Heart right ventricle (tissue), 16 donors: ENCODE results near the gene CELF4. TPM values are rescaled to one million over a fixed set of nuclear protein-coding genes. Genes with fewer than 3 reads are reported as not detected.
A peak's percentile ranks its signal among the peaks of the same experiment; 100 is the strongest.

Source experiments
- ATAC-seq, 8 donors: fragments of 200-7000 bp; cut with Tn5 transposase; one replicate each; pipeline ENCODE4 v1.9.1; 2020; ENCODE audit warnings: mild to moderate bottlenecking in 8 of 8, moderate library complexity in 8 of 8, moderate number of reproducible peaks in 1 of 8
- DNase-seq, 2 donors: peaks; one replicate each; pipeline ENCODE4 v3.0.0-alpha.2; 2020
- H3K27ac ChIP-seq, 10 donors: fragments of 200-600 bp; sonication (generic) in 2 of 10; one replicate each; pipeline versions ENCODE4 v1.5.0 to v1.8.0; 2020 to 2022; ENCODE audit warnings: mild to moderate bottlenecking in 3 of 10
- H3K27me3 ChIP-seq, 7 donors: fragments of 200-600 bp; one replicate each; pipeline ENCODE4 v1.8.0; 2021 to 2022; ENCODE audit warnings: mild to moderate bottlenecking in 2 of 7
- H3K36me3 ChIP-seq, 9 donors: fragments of 200-600 bp; sonication (generic) in 1 of 9; one replicate each; pipeline versions ENCODE4 v1.5.0 to v1.8.0; 2020 to 2022; ENCODE audit warnings: mild to moderate bottlenecking in 2 of 9
- H3K4me1 ChIP-seq, 9 donors: fragments of 200-600 bp; sonication (generic) in 1 of 9; one replicate each; pipeline versions ENCODE4 v1.5.0 to v1.8.0; 2020 to 2022; ENCODE audit warnings: mild to moderate bottlenecking in 4 of 9
- H3K4me3 ChIP-seq, 10 donors: fragments of 200-600 bp; sonication (generic) in 2 of 10; one replicate each; pipeline versions ENCODE4 v1.5.0 to v1.8.0; 2020 to 2022; ENCODE audit warnings: mild to moderate bottlenecking in 7 of 10, moderate library complexity in 2 of 10
- H3K9me3 ChIP-seq, 11 donors: fragments of 200-600 bp in 10 of 11; sonication (generic) in 2 of 11; one replicate each; pipeline versions ENCODE4 v1.5.0 to v1.8.0; 2013 to 2022; ENCODE audit warnings: mild to moderate bottlenecking in 2 of 11, control low read depth in 1 of 11, moderate library complexity in 1 of 11
- CTCF ChIP-seq, 9 donors: fragments of 200-600 bp; sonication (generic) in 2 of 9; IDR thresholded peaks; one replicate each; pipeline versions ENCODE4 v1.5.0 to v1.8.0; 2021 to 2022; ENCODE audit warnings: antibody characterized with exemption in 9 of 9, mild to moderate bottlenecking in 5 of 9, moderate library complexity in 1 of 9
- WGBS, 2 donors: extraction: QIAGEN DNeasy Blood & Tissue Kit; methylation state at CpG; one replicate each; pipeline ENCODE4 v1.1.7; 2013; ENCODE audit warnings: inconsistent platforms in 1 of 2; 5-methylcytosine and 5-hydroxymethylcytosine counted together
- intact Hi-C, 10 donors: fragments of 100-400 bp; cut with DNase I; formaldehyde crosslinking; loops; one replicate each; pipeline versions ENCODE4 v1.11.1 to v1.14.2; 2022
- polyA plus RNA-seq, 2 donors: library from polyadenylated mRNA; stranded (reverse); fragments of 200-250 nt; gene quantifications; one replicate each; pipeline ENCODE4 v1.2.3, GENCODE V29; 2013
- total RNA-seq, 10 donors: library from RNA; stranded (reverse); fragmentation: NEBNext Ultra II Directional in 3 of 10; extraction: Animal tissue kit (Norgen Biotek cat#: 25700) in 3 of 10; gene quantifications; one replicate each; pipeline versions ENCODE4 v1.2.1 to v1.2.4, GENCODE V29; 2021 to 2023
- donor health status: Arrhythmogenic right ventricular cardiomyopathy.
- donor health status: ischemic (EF 13 %, LVEDD 7.1; RV severe dilation, severe dysfunction).
- donor health status: healthy with polysubstance abuse.
- donor health status: DM: no; HTN: yes; CAD: no.
- donor health status: DM: no; HTN: no; CAD: no.
- donor health status: ischemic (EF 25% LVEDD 6.9; RV normal size, moderate dysfunction).
- donor health status: ischemic (EF 25% LVEDD 5.7; RV mildly dilated, moderate dysfunction).
- donor health status: healthy.
- donor health status: DM: yes; HTN: yes; CAD: no.
- donor health status: Ischemic cardiomyopathy.
- donor health status: ischemic (EF 35%, LVEDD 5.7; RV mildly dilated, moderate dysfunction).
- donor health status: nonischemic (EF 11% LVEDD 7.7; RV severe dilation, severe dysfunction).
- donor health status: DM: yes; HTN: yes; CAD: no.
- donor health status: PGD.
- donor health status: ischemic (EF 29% LVEDD 5.4; RV normal size, mild dysfunction).
- donor health status: nonischemic (EF 23%, LVEDD 6.1; RV moderate dilation, normal function).

CELF4 gene
- total and polyA plus RNA-seq, 12 donors: 0.07 to 1.2 (median 0.31) TPM; not detected in 1

GRCh38 chr18:37481491-37481890 is 84.1 kb downstream of the CELF4 start:
- WGBS, 2 donors: 71 to 77% methylated on average over 6 of the region's 6 CpGs
- H3K27me3 ChIP-seq: peaks cover 7 to 69% (median 46%) of the 10 kb centered on the region in 7 donors

GRCh38 chr18:37481072-37481471 is 84.5 kb downstream of the CELF4 start:
- ATAC-seq (no peak), DNase-seq (no peak)
- Histone ChIP-seq H3K4me3 (no peak overlapping the region), H3K36me3 (no peaks in the 10 kb centered on the region), H3K27ac (no peak overlapping the region), H3K4me1 (peaks cover 0 to 6% (median 0%) of the 10 kb centered on the region in 9 donors), H3K9me3 (no peaks in the 10 kb centered on the region), H3K27me3 (peaks cover 4 to 66% (median 45%) of the 10 kb centered on the region in 7 donors)
- intact Hi-C loops: loop anchor here in 1 of 10 donors (10.0 kb wide), 1 partner anchor 54 kb away; no protein-coding TSS in a partner anchor
- no peak for TF ChIP-seq CTCF (IDR thresholded peaks at IDR 0.05)
- WGBS, 2 donors: 60 to 83% methylated on average over 4 of the region's 4 CpGs

More at GRCh38 chr18:37481491-37481890, 84.1 kb downstream of the CELF4 start:
- intact Hi-C loops: loop anchor here in 1 of 10 donors (10.0 kb wide), 1 partner anchor 53 kb away; no protein-coding TSS in a partner anchor
- H3K27ac ChIP-seq: no peak overlapping the region
- H3K4me1 ChIP-seq: peaks cover 0 to 6% (median 0%) of the 10 kb centered on the region in 9 donors
- no peaks in the 10 kb centered on the region for H3K9me3 ChIP-seq
- DNase-seq (no peak), ATAC-seq (no peak)
- no peaks in the 10 kb centered on the region for H3K36me3 ChIP-seq
- no peak for TF ChIP-seq CTCF (IDR thresholded peaks at IDR 0.05)
- H3K4me3 ChIP-seq: no peak overlapping the region

- Histone ChIP-seq H3K4me3 (no peak overlapping the region), H3K27me3 (peaks cover 0 to 46% (median 17%) of the 10 kb centered on the region in 7 donors), H3K4me1 (no peaks in the 10 kb centered on the region), H3K27ac (no peak overlapping the region), H3K9me3 (no peaks in the 10 kb centered on the region), H3K36me3 (no peaks in the 10 kb centered on the region)
- no peak for ATAC-seq
- 61 to 68% methylated on average over 22 of the region's 22 CpGs for WGBS, 2 donors
- TF ChIP-seq CTCF (IDR thresholded peaks at IDR 0.05): no peak
- intact Hi-C loops: loop anchor here in 8 of 10 donors (2.0 to 10.0 kb wide), 4 partner anchors 34 to 92 kb away; no protein-coding TSS in a partner anchor
- DNase-seq: no peak
Measured at GRCh38 chr18:37476611-37477295, 88.8 kb downstream of the CELF4 start.

GRCh38 chr18:37476182-37476581 is 89.4 kb downstream of the CELF4 start:
- Histone ChIP-seq H3K4me1 (no peaks in the 10 kb centered on the region), H3K27ac (no peak overlapping the region), H3K36me3 (no peaks in the 10 kb centered on the region), H3K27me3 (peaks cover 0 to 51% (median 19%) of the 10 kb centered on the region in 7 donors), H3K4me3 (no peak overlapping the region), H3K9me3 (no peaks in the 10 kb centered on the region)
- 26 to 33% methylated on average over 6 of the region's 6 CpGs for WGBS, 2 donors
- intact Hi-C loops: loop anchor here in 8 of 10 donors (2.0 to 10.0 kb wide), 4 partner anchors 34 to 91 kb away; no protein-coding TSS in a partner anchor
- peak in 2 of 8 donors; percentile 25 to 27 for ATAC-seq
- peak in 8 of 9 donors; percentile 13 to 62 (median 49) for TF ChIP-seq CTCF (IDR thresholded peaks at IDR 0.05)
- DNase-seq: no peak
